GM13976 (cell line): Measurements from ENCODE around the gene NEK10.
"Not testable (repeated sequence)": the region's sequence is repeated elsewhere in the genome, so short reads cannot be mapped to it uniquely, and the experiment has no call there.

Experiments
- DNase-seq: peaks from one replicate; pipeline ENCODE4 v3.0.0; 2012; ENCODE audit warnings: low spot score
- CTCF ChIP-seq: IDR thresholded peaks from 2 replicates; pipeline ENCODE4 v1.5.1; 2012; ENCODE audit warnings: borderline replicate concordance, mild to moderate bottlenecking; ENCODE audit not compliant: insufficient read depth; ENCODE audit errors: extremely low read depth, missing control alignments, control extremely low read depth
- in situ Hi-C: fragments of 300-500 bp; cut with MboI; formaldehyde crosslinking; loops from one replicate; pipeline ENCODE4 v1.12.0; 2022; ENCODE audit warnings: low sequenced_read_pairs, mixed read lengths, inconsistent platforms; ENCODE audit not compliant: unreplicated experiment

Gene NEK10

GRCh38 chr3:27342267-27342666 is 26.9 kb downstream of the NEK10 start:
- no peak for DNase-seq
- in situ Hi-C loops, result no loop called here
- TF ChIP-seq CTCF, result no peak

- TF ChIP-seq CTCF, result no peak
- in situ Hi-C loops, result no loop called here
- no peak for DNase-seq
Measured at GRCh38 chr3:27340534-27340933, 28.6 kb downstream of the NEK10 start.

GRCh38 chr3:27335571-27335970 is 33.6 kb downstream of the NEK10 start:
- no peak for TF ChIP-seq CTCF
- in situ Hi-C loops, result no loop called here
- DNase-seq, result no peak

GRCh38 chr3:27333843-27334242 is 35.3 kb downstream of the NEK10 start:
- DNase-seq, result no peak
- in situ Hi-C loops, result no loop called here
- no peak for TF ChIP-seq CTCF

- DNase-seq, in situ Hi-C loops: not testable (repeated sequence)
Measured at GRCh38 chr3:27328982-27329762, 40.0 kb downstream of the NEK10 start.

- in situ Hi-C loops, result no loop called here
- TF ChIP-seq CTCF, result no peak
- no peak for DNase-seq
Measured at GRCh38 chr3:27326629-27327545, 42.3 kb downstream of the NEK10 start.

- no peak for DNase-seq
- in situ Hi-C loops, result no loop called here
- TF ChIP-seq CTCF, result no peak
Measured at GRCh38 chr3:27326202-27326601, 43.0 kb downstream of the NEK10 start.
